ENCODE measurements around the gene SAA1.

The SAA1 gene

GRCh38 chr11:18309691-18310090, 43.6 kb downstream of the SAA1 start:
- no peak for DNase-seq

GRCh38 chr11:18310800-18311340, 44.8 kb downstream of the SAA1 start:
- DNase-seq, result no peak

GRCh38 chr11:18312012-18312411, 45.9 kb downstream of the SAA1 start:
- DNase-seq, result no peak

- no peak for DNase-seq
Measured at GRCh38 chr11:18312663-18313420, 46.8 kb downstream of the SAA1 start.

GRCh38 chr11:18313965-18314763, 48.1 kb downstream of the SAA1 start:
- DNase-seq, result no peak

- no peak for DNase-seq
Measured at GRCh38 chr11:18314784-18315523, 48.9 kb downstream of the SAA1 start.

- DNase-seq, result no peak
Measured at GRCh38 chr11:18315893-18316292, 49.8 kb downstream of the SAA1 start.

- no peak for DNase-seq
Measured at GRCh38 chr11:18317551-18317950, 51.5 kb downstream of the SAA1 start.
